Chondrocyte (in vitro differentiated cells): Measurements from ENCODE around the gene MT1G. TPM values are rescaled to one million over a fixed set of nuclear protein-coding genes. Genes with fewer than 3 reads are reported as not detected.

Experiments
- DNase-seq: peaks from one replicate; pipeline ENCODE4 v3.0.0; 2021; ENCODE audit warnings: mixed read lengths, low spot score
- H3K27ac Mint-ChIP-seq: one replicate; pipeline ENCODE4 v1.8.0; 2021; ENCODE audit warnings: mild to moderate bottlenecking, moderate library complexity, mixed read lengths; ENCODE audit not compliant: unreplicated experiment
- H3K27me3 Mint-ChIP-seq: 2 replicates; pipeline ENCODE4 v1.8.0; 2021; ENCODE audit warnings: low read depth, mixed read lengths
- H3K36me3 Mint-ChIP-seq: 2 replicates; pipeline ENCODE4 v1.8.0; 2021; ENCODE audit warnings: low read depth, mixed read lengths
- H3K4me1 Mint-ChIP-seq: 2 replicates; pipeline ENCODE4 v1.8.0; 2021; ENCODE audit warnings: low read depth, mild to moderate bottlenecking, mixed read lengths
- H3K4me3 Mint-ChIP-seq: one replicate; pipeline ENCODE4 v1.8.0; 2021; ENCODE audit warnings: mild to moderate bottlenecking, moderate library complexity, mixed read lengths; ENCODE audit not compliant: unreplicated experiment
- H3K9me3 Mint-ChIP-seq: 2 replicates; pipeline ENCODE4 v1.8.0; 2021; ENCODE audit warnings: low read depth, mixed read lengths
- CTCF ChIP-seq: fragments of 200-600 bp; sonication (generic); IDR thresholded peaks from 2 replicates; pipeline ENCODE4 v1.5.0; 2021; ENCODE audit warnings: antibody characterized with exemption, mild to moderate bottlenecking, moderate library complexity
- total RNA-seq: library from RNA; stranded (reverse); gene quantifications from 3 replicates; pipeline ENCODE4 v1.2.1, GENCODE V29; 2021

Gene MT1G
- total RNA-seq, 1 donor from 2014 or later, result 1.1 TPM

- Mint-ChIP-seq H3K27ac (peak overlapping the region; percentile 41), H3K27me3 (no peaks in the 10 kb centered on the region), H3K4me1 (peaks cover 10% of the 10 kb centered on the region), H3K9me3 (no peaks in the 10 kb centered on the region), H3K4me3 (no peak overlapping the region), H3K36me3 (no peaks in the 10 kb centered on the region)
- no peak for TF ChIP-seq CTCF
- DNase-seq, result no peak
These were observed 33.7 kb upstream of the MT1G start for GRCh38 chr16:56701534-56701933.

GRCh38 chr16:56700631-56701030 lies 32.8 kb upstream of the MT1G start:
- Mint-ChIP-seq H3K4me3 (no peak overlapping the region), H3K27me3 (no peaks in the 10 kb centered on the region), H3K4me1 (peaks cover 10% of the 10 kb centered on the region), H3K9me3 (no peaks in the 10 kb centered on the region), H3K36me3 (no peaks in the 10 kb centered on the region), H3K27ac (no peak overlapping the region)
- no peak for TF ChIP-seq CTCF
- DNase-seq, result no peak

- no peak for DNase-seq
- Mint-ChIP-seq H3K36me3 (no peaks in the 10 kb centered on the region), H3K27me3 (no peaks in the 10 kb centered on the region), H3K4me1 (peaks cover 10% of the 10 kb centered on the region), H3K27ac (peak overlapping the region; percentile 29), H3K9me3 (no peaks in the 10 kb centered on the region), H3K4me3 (no peak overlapping the region)
- TF ChIP-seq CTCF, result no peak
These were observed 32.3 kb upstream of the MT1G start for GRCh38 chr16:56700195-56700594.

GRCh38 chr16:56697456-56698155 lies 29.7 kb upstream of the MT1G start:
- Mint-ChIP-seq H3K4me1 (peaks cover 10% of the 10 kb centered on the region), H3K9me3 (no peaks in the 10 kb centered on the region), H3K27me3 (no peaks in the 10 kb centered on the region), H3K27ac (no peak overlapping the region), H3K4me3 (no peak overlapping the region), H3K36me3 (no peaks in the 10 kb centered on the region)
- TF ChIP-seq CTCF, result no peak
- DNase-seq, result no peak

- peaks cover 4% of the 10 kb centered on the region for H3K9me3 Mint-ChIP-seq
- no peaks in the 10 kb centered on the region for H3K27me3 Mint-ChIP-seq
- no peaks in the 10 kb centered on the region for H3K36me3 Mint-ChIP-seq
- no peak overlapping the region for H3K27ac Mint-ChIP-seq
- no peak for DNase-seq
- H3K4me3 Mint-ChIP-seq, result no peak overlapping the region
- H3K4me1 Mint-ChIP-seq, result peaks cover 13% of the 10 kb centered on the region
- TF ChIP-seq CTCF, result no peak
These were observed 27.4 kb upstream of the MT1G start for GRCh38 chr16:56695246-56695645.
